Vagina (tissue), 2 donors: ENCODE measurements around the gene MGA.

ENCODE experiments used
- POLR2A ChIP-seq, 2 donors: fragments of 450-650 bp; IDR thresholded peaks; one replicate each; pipeline ENCODE4 v1.6.1; 2017; ENCODE audit warnings: antibody characterized with exemption in 2 of 2, mild to moderate bottlenecking in 2 of 2, moderate library complexity in 2 of 2
- POLR2AphosphoS5 ChIP-seq, 2 donors: sonication (generic); formaldehyde crosslinking; IDR thresholded peaks; one replicate each; pipeline ENCODE4 v1.9.0; 2017; ENCODE audit warnings: antibody characterized with exemption in 2 of 2, mild to moderate bottlenecking in 2 of 2, low read depth in 1 of 2; ENCODE audit not compliant: insufficient read depth in 1 of 2
- TF ChIP-seq, protein P1 (sequence below), 3 experiments: fragments of 450-650 bp in 2 of 3; fragments of 200-600 bp in 1 of 3; sonication (generic) in 1 of 3; IDR thresholded peaks; one replicate each; pipeline ENCODE4 v1.5.1; 2017 to 2019; ENCODE audit warnings: antibody characterized with exemption in 3 of 3, mild to moderate bottlenecking in 2 of 3, moderate library complexity in 2 of 3

DNA sequence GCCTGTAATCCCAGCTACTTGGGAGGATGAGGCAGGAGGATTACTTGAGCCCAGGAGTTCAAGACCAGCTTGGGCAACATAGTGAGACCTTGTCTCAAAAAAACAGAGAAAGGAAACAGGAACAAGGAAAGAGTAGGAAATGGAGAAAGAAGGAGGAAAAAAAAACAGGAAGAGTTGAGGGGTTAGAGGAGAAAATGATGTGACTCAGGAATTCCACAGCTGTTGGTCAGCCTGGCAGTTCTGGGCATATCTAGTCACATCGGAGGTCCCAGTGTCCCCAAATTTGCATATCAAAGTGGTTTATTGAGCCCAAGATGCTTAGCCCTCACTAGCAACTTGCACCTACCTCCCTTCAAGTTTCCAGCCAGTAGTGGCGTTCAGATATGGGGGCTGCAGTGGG is 148.9 kb downstream of the MGA start:
- TF ChIP-seq, protein P1, sequence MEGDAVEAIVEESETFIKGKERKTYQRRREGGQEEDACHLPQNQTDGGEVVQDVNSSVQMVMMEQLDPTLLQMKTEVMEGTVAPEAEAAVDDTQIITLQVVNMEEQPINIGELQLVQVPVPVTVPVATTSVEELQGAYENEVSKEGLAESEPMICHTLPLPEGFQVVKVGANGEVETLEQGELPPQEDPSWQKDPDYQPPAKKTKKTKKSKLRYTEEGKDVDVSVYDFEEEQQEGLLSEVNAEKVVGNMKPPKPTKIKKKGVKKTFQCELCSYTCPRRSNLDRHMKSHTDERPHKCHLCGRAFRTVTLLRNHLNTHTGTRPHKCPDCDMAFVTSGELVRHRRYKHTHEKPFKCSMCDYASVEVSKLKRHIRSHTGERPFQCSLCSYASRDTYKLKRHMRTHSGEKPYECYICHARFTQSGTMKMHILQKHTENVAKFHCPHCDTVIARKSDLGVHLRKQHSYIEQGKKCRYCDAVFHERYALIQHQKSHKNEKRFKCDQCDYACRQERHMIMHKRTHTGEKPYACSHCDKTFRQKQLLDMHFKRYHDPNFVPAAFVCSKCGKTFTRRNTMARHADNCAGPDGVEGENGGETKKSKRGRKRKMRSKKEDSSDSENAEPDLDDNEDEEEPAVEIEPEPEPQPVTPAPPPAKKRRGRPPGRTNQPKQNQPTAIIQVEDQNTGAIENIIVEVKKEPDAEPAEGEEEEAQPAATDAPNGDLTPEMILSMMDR (IDR thresholded peaks at IDR 0.05) = no peak
- TF ChIP-seq POLR2AphosphoS5 (IDR thresholded peaks at IDR 0.05; ENCODE audit: insufficient read depth in 1 of 2, low read depth in 1 of 2) (no peak), POLR2A (IDR thresholded peaks at IDR 0.05) (no peak)
